Body of pancreas (tissue), 4 donors: Measurements from ENCODE around the gene MICB.

ENCODE experiments used
- POLR2A ChIP-seq, 3 donors: fragments of 450-650 bp; IDR thresholded peaks; one replicate each; pipeline ENCODE4 v1.6.1; 2016; ENCODE audit warnings: antibody characterized with exemption in 3 of 3, mild to moderate bottlenecking in 2 of 3
- TF ChIP-seq, protein P1 (sequence below), 7 experiments: fragments of 450-650 bp in 4 of 7; fragments of 200-600 bp in 3 of 7; sonication (generic) in 3 of 7; IDR thresholded peaks; one replicate each; pipeline ENCODE4 v1.5.1; 2016 to 2019; ENCODE audit warnings: antibody characterized with exemption in 7 of 7

DNA sequence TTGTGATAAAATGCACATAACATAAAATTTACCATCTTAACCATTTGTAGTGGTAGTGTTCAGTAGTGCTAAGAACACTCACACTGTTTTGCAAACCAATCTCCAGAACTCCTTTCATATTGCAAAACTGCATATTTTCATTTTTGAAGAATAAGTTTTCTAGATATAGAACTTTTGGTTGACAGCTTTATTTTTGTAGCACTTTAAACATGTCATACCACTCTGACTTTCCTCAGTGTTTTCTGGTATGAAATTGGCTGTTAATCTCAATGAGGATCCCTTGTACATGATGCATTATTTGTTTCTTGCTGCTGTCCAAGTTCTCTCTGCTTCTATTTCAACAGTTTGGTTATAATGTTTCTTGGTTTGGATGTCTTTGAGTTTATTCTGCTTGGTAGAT lies 45.1 kb upstream of the MICB start:
- TF ChIP-seq POLR2A (IDR thresholded peaks at IDR 0.05): no peak
- TF ChIP-seq, protein P1, sequence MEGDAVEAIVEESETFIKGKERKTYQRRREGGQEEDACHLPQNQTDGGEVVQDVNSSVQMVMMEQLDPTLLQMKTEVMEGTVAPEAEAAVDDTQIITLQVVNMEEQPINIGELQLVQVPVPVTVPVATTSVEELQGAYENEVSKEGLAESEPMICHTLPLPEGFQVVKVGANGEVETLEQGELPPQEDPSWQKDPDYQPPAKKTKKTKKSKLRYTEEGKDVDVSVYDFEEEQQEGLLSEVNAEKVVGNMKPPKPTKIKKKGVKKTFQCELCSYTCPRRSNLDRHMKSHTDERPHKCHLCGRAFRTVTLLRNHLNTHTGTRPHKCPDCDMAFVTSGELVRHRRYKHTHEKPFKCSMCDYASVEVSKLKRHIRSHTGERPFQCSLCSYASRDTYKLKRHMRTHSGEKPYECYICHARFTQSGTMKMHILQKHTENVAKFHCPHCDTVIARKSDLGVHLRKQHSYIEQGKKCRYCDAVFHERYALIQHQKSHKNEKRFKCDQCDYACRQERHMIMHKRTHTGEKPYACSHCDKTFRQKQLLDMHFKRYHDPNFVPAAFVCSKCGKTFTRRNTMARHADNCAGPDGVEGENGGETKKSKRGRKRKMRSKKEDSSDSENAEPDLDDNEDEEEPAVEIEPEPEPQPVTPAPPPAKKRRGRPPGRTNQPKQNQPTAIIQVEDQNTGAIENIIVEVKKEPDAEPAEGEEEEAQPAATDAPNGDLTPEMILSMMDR (IDR thresholded peaks at IDR 0.05): no peak
